HUES64 (cell line): ENCODE data around the gene HJURP. TPM values are rescaled to one million over a fixed set of nuclear protein-coding genes. Genes with fewer than 3 reads are reported as not detected.
A peak's percentile ranks its signal among the peaks of the same experiment; 100 is the strongest.
"Not testable (repeated sequence)": the region's sequence is repeated elsewhere in the genome, so short reads cannot be mapped to it uniquely, and the experiment has no call there.

ENCODE experiments used
- H3K27ac ChIP-seq: 2 replicates; pipeline ENCODE4 v1.7.0; 2013; ENCODE audit warnings: low read depth, low read length, inconsistent platforms
- H3K27me3 ChIP-seq: 2 replicates; pipeline ENCODE4 v1.6.1; 2013; ENCODE audit warnings: mild to moderate bottlenecking, low read length; ENCODE audit not compliant: insufficient read depth
- H3K36me3 ChIP-seq: 2 replicates; pipeline ENCODE4 v1.6.1; 2013; ENCODE audit warnings: mild to moderate bottlenecking, low read length; ENCODE audit not compliant: insufficient read depth
- H3K4me1 ChIP-seq: 2 replicates; pipeline ENCODE4 v1.6.1; 2013; ENCODE audit warnings: mild to moderate bottlenecking, low read length, moderate library complexity; ENCODE audit not compliant: insufficient read depth
- H3K4me3 ChIP-seq: 2 replicates; pipeline ENCODE4 v1.5.1; 2013; ENCODE audit warnings: mild to moderate bottlenecking, low read length, moderate library complexity
- H3K9ac ChIP-seq: 2 replicates; pipeline ENCODE4 v1.6.1; 2013; ENCODE audit warnings: mild to moderate bottlenecking, low read depth, low read length
- H3K9me3 ChIP-seq: 2 replicates; pipeline ENCODE4 v1.6.1; 2013; ENCODE audit warnings: low read depth, low read length; ENCODE audit not compliant: insufficient read depth
- WGBS: fragments of 150-250, 120-280 bp; methylation state at CpG from one replicate; pipeline ENCODE4 v1.1.7; 2013; ENCODE audit warnings: missing lambda C conversion rate; 5-methylcytosine and 5-hydroxymethylcytosine counted together
- polyA plus RNA-seq, 2 experiments: library from polyadenylated mRNA; stranded (reverse); fragments of 50-300 nt; gene quantifications; one replicate each; pipeline ENCODE4 v1.2.3, GENCODE V29; 2013

HJURP gene, protein sequence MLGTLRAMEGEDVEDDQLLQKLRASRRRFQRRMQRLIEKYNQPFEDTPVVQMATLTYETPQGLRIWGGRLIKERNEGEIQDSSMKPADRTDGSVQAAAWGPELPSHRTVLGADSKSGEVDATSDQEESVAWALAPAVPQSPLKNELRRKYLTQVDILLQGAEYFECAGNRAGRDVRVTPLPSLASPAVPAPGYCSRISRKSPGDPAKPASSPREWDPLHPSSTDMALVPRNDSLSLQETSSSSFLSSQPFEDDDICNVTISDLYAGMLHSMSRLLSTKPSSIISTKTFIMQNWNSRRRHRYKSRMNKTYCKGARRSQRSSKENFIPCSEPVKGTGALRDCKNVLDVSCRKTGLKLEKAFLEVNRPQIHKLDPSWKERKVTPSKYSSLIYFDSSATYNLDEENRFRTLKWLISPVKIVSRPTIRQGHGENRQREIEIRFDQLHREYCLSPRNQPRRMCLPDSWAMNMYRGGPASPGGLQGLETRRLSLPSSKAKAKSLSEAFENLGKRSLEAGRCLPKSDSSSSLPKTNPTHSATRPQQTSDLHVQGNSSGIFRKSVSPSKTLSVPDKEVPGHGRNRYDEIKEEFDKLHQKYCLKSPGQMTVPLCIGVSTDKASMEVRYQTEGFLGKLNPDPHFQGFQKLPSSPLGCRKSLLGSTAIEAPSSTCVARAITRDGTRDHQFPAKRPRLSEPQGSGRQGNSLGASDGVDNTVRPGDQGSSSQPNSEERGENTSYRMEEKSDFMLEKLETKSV
- 37.0 TPM for polyA plus RNA-seq (2013, experiment 1 of 2)
- polyA plus RNA-seq (2013, experiment 2 of 2), result 44.4 TPM

DNA sequence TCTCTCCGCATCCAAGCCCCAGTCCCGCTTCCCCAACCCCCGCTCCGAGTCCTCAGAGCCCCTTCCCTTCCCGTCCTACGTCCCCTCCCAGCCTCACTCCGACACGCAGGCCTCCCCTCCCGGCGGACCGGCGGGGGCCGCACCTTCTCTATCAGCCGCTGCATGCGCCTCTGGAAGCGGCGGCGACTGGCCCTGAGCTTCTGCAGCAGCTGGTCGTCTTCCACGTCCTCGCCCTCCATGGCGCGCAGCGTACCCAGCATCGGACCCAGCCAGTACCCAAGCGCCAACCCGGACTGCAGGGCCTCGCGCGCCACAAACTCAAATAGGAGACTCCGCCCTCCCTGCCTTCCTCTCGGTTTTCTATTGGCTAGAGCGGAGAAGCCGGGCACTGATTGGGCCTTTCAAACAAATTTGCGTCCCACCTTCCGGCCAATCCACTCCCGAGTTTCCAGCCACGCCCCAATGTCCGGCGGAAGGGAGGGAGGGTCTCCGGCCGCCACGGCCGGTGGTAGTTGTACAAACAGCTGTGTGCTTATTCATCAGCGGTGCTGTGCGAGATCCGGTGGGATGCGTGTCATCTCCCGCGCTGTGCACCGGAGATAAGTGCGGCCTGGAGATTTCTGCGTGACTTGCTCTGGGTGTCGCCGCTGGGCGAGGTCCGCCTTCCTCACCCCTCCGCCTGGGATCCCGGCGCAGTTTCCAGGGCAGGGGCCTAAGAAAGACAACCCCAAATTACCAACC lies at the start of gene HJURP:
Gene HJURP, minus strand, starts transcription at position 295 of the 741 bp plus-strand sequence. Its CDS starts 35 bp downstream, at position 260.
- Histone ChIP-seq H3K9ac (peak within 1 kb of the TSS; percentile 88), H3K27me3 (no peaks in the 10 kb centered on the region), H3K36me3 (peaks cover 39% of the 10 kb centered on the region), H3K27ac (peak within 1 kb of the TSS; percentile 44), H3K4me3 (peak within 1 kb of the TSS; percentile 67), H3K9me3 (no peaks in the 10 kb centered on the region), H3K4me1 (peaks cover 15% of the 10 kb centered on the region; the same call in 1 of the 2 replicates)
- WGBS, result under 1% methylated on average over 60 of the region's 60 CpGs

DNA sequence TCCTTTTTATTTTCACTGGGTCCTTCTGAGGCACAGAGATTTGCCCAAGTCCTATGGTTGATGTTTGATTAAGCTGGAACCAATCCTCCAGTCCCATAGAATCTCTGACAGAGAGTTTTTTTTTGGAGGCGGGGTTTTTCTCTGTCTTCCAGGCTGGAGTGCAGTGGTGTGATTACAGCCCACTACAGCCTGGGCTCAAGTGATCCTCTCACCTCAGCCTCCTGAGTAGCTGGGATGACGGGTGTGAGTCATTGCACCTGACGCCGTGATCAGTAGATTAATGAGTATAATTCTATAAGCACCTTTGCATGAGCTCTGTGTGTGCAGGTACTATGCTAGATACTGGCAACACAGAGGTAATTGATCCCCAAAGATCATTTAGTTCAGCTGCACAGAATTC lies 47.5 kb upstream of the HJURP start:
- Histone ChIP-seq H3K27ac (no peak overlapping the region), H3K9me3 (no peaks in the 10 kb centered on the region), H3K4me3 (no peak overlapping the region), H3K4me1 (no peaks in the 10 kb centered on the region), H3K27me3 (peaks cover 2% of the 10 kb centered on the region; the same call in 1 of the 2 replicates), H3K9ac (no peak overlapping the region), H3K36me3 (no peaks in the 10 kb centered on the region)
- 96% methylated on average over 4 of the region's 4 CpGs for WGBS

DNA sequence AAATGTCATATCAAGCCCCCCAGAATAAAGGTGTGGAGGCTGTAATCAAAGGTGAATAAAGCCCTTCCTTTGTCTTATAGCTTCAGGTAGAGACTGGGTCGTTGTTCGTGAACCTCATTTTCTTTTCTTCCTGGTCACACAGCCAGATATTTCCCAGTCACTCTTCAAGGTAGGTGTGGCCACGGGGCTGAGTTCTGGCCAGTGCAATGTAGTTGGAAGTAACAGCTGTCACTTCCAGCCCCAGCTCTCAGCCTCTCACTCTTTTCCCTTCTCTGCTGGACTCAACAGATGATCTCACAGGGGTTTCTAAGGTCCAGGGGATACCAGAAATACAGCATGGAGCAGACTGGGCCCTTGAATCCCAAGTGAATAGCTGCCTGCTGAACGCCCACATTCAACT lies 47.0 kb upstream of the HJURP start:
- Histone ChIP-seq H3K36me3 (no peaks in the 10 kb centered on the region), H3K4me1 (no peaks in the 10 kb centered on the region), H3K4me3 (no peak overlapping the region), H3K9ac (no peak overlapping the region), H3K27me3 (peaks cover 2% of the 10 kb centered on the region; the same call in 1 of the 2 replicates), H3K27ac (no peak overlapping the region), H3K9me3 (no peaks in the 10 kb centered on the region)
- 85% methylated on average over 4 of the region's 4 CpGs for WGBS

DNA sequence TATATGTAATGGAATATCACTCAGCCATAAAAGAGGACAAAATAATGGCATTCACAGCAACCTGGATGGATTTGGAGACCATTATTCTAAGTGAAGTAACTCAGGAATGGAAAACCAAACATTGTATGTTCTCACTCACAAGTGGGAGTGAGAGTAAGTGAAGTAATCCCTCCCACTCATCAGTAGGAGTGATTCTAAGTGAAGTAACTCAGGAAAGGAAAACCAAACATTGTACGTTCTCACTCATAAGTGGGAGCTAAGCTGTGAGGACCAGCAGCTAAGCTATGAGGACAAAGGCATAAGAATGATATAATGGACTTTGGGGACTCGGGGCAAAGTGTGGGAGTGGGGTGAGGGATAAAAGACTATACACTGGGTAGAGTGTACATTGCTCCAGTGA lies 41.9 kb upstream of the HJURP start:
- H3K36me3 ChIP-seq, H3K27me3 ChIP-seq, H3K4me3 ChIP-seq, H3K9me3 ChIP-seq, H3K4me1 ChIP-seq, H3K9ac ChIP-seq, H3K27ac ChIP-seq: not testable (repeated sequence)
- 94% methylated on average over 2 of the region's 2 CpGs for WGBS

DNA sequence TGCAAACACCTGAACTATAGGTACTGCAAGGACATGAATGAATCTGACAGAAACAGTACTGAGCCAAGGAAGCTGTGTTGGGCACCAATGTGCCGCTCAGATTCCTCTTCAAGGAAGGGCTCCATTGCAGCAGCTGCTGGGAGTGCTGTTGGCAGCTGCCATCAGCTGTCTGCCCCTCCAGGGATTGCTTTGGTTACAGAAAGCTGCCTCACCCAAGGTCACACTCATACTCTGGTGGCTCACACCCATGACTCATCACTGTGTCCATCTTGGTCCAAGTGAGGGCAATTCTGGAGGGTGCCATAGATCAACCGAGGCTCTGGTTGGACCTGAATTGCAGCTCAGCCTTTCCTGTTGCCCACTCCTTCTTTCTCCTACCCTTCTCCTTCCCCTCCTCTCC lies 38.5 kb upstream of the HJURP start:
- WGBS, result 87% methylated on average over 2 of the region's 2 CpGs
- no peak overlapping the region for H3K9ac ChIP-seq

DNA sequence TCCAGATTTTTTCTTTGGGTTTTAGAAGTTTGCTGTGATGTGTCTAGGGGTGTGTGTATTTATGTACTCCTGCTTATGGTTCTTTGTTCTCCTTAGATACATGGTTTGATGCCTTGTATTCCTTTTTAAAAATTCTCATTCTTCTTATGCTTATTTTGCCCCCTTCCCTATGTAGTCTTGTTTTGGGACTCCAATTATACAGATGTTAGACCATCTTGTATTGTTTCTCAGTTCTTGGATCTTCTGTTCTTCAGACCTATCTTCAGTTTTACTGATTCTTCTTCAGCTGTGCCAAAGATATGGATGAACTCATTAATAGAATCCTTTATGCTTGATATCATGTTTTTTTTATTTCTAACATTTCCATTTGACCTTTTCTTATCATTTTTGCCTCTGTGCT lies 28.0 kb upstream of the HJURP start:
- Histone ChIP-seq H3K36me3 (no peaks in the 10 kb centered on the region), H3K27me3 (peaks cover 6% of the 10 kb centered on the region; the same call in 1 of the 2 replicates), H3K27ac (no peak overlapping the region), H3K4me1 (no peaks in the 10 kb centered on the region), H3K9me3 (peaks cover 20% of the 10 kb centered on the region), H3K9ac (no peak overlapping the region), H3K4me3 (no peak overlapping the region)

More for the DNA sequence above, 38.5 kb upstream of the HJURP start:
- peaks cover 3% of the 10 kb centered on the region; the same call in 1 of the 2 replicates for H3K27me3 ChIP-seq
- no peaks in the 10 kb centered on the region for H3K36me3 ChIP-seq
- H3K9me3 ChIP-seq, result no peaks in the 10 kb centered on the region
- H3K4me3 ChIP-seq, result no peak overlapping the region
- no peaks in the 10 kb centered on the region for H3K4me1 ChIP-seq
- H3K27ac ChIP-seq, result no peak overlapping the region

DNA sequence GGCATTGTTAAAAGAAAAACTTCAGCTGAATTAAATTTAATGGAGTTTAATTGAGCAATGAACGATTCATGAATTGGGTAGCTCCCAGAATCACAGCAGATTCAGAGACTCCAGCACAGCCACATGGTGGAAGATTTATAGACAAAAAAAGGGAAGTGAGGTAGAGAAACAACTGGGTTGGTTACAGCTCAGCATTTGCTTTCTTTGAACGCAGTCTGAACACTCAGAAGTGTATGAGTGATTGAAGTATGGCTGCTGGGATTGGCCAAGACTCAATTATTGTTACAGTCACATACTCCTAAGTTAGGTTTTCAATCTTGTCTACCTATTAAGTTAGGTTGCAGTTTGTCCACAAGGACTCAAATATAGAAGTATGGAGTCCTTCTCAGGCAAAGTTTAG lies 17.8 kb upstream of the HJURP start:
- 73% methylated on average over 2 of the region's 2 CpGs for WGBS
- H3K4me1 ChIP-seq, H3K36me3 ChIP-seq, H3K9ac ChIP-seq, H3K27ac ChIP-seq, H3K4me3 ChIP-seq: not testable (repeated sequence)
- peaks cover 44% of the 10 kb centered on the region for H3K27me3 ChIP-seq
- H3K9me3 ChIP-seq, result peaks cover 12% of the 10 kb centered on the region; the same call in 1 of the 2 replicates

DNA sequence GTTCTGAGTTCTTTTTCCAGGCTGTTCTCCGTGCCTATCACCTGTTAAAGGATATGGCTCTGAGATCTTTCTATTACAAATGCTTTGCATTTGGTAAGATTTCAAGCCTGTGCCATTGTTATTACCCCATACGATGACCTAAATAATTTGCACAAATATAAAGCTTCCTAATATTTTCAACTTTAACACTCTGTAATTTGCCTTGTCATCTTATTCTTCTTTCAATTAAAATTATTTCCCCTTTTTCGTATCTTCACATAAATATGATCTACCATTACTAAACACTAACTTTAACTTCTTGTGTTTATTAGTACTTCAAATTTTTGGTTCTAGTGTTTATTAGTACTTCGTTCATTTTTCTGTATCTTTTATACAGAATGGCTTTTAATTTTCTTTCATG lies 17.1 kb upstream of the HJURP start:
- 88% methylated on average over 3 of the region's 4 CpGs for WGBS
- Histone ChIP-seq H3K4me3 (no peak overlapping the region), H3K27me3 (peaks cover 42% of the 10 kb centered on the region), H3K36me3 (peaks cover 8% of the 10 kb centered on the region), H3K9me3 (peaks cover 10% of the 10 kb centered on the region; the same call in 1 of the 2 replicates), H3K27ac (no peak overlapping the region), H3K9ac (no peak overlapping the region), H3K4me1 (no peaks in the 10 kb centered on the region)

DNA sequence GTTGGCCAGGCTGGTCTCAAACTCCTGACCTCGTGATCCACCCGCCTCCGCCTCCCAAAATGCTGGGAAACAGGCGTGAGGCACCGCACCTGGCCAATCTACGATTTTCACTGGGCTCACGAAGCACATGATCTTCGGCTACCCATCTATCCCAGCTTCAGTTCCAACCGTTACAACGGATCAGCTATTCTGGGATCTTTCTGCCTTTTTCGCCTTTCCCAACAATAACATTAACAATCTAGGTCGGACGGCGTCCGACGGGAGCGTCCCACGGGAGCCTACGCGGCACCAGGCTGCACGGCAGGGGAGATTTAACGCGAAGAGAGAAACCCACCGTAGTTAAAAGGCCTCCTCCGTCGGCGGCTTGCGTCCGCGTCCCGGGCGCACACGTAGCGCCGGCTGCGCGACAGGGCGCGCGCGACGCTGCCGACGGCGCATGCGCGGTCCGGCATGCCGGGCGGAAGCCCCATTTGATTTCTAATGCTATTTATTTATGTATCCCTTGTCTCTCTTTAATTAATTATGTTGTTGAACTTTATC lies 13.7 kb upstream of the HJURP start, which contains the start of gene MSL3B:
Gene MSL3B, minus strand, starts transcription at position 394 of the 540 bp plus-strand sequence.
- Histone ChIP-seq H3K4me1 (no peaks in the 10 kb centered on the region), H3K4me3 (peak within 1 kb of the TSS; percentile 92), H3K27ac (peak within 1 kb of the TSS; percentile 76), H3K27me3 (peaks cover 29% of the 10 kb centered on the region; the same call in 1 of the 2 replicates), H3K9me3 (peaks cover 10% of the 10 kb centered on the region; the same call in 1 of the 2 replicates), H3K36me3 (peaks cover 19% of the 10 kb centered on the region), H3K9ac (peak within 1 kb of the TSS; percentile 91)
- WGBS, result 13% methylated on average over 47 of the region's 50 CpGs

DNA sequence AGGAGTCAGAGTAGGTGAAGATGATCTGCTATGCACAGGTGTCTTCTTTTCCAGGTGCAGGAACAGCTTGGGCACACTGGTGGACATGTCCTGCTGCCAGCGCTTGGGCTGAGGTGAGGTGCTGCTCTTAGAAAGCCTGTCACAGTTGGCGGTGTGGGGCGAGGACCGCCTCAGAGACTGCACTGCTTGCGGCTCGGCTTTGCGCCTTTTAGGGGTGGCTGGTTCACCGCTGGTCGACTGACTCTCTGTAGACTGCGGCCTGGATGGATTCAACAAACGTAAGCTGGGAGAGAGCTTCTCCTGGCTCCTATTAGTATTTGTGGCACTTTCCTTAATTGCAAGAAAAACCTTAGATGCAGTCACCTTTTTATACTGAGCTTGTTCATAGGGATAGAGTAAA lies 12.1 kb upstream of the HJURP start:
- Histone ChIP-seq H3K9ac (no peak overlapping the region), H3K9me3 (peaks cover 10% of the 10 kb centered on the region; the same call in 1 of the 2 replicates), H3K4me3 (no peak overlapping the region), H3K27me3 (peaks cover 13% of the 10 kb centered on the region; the same call in 1 of the 2 replicates), H3K36me3 (peaks cover 19% of the 10 kb centered on the region), H3K27ac (no peak overlapping the region), H3K4me1 (0 out of 2 replicates have a peak, but pooled peaks cover 2% of the 10 kb centered on the region)
- WGBS, result 98% methylated on average over 11 of the region's 11 CpGs
